HepG2 (cell line): ENCODE data around the gene TK1. TPM values are rescaled to one million over a fixed set of nuclear protein-coding genes. Genes with fewer than 3 reads are reported as not detected.

ENCODE experiments used
- AHR ChIP-seq: IDR thresholded peaks from 2 replicates; pipeline ENCODE4 v1.6.1; 2018; ENCODE audit warnings: missing genetic modification reagents, missing compliant biosample characterization
- ATRX ChIP-seq: sonication (generic); formaldehyde crosslinking; IDR thresholded peaks from 2 replicates; pipeline ENCODE4 v1.4.0; 2020; ENCODE audit warnings: missing genetic modification reagents, borderline replicate concordance
- CREB1 ChIP-seq, 2 experiments: fragments of 450-650 bp in 1 of 2; IDR thresholded peaks; 2 replicates each; pipeline ENCODE4 v1.6.1; 2016 to 2017; ENCODE audit warnings: control low read depth in 1 of 2, mild to moderate bottlenecking in 1 of 2, missing compliant biosample characterization in 1 of 2, missing genetic modification characterization in 1 of 2
- KAT8 ChIP-seq: IDR thresholded peaks from 2 replicates; pipeline ENCODE4 v1.6.1; 2016; ENCODE audit warnings: missing genetic modification reagents, missing compliant biosample characterization
- MED8 ChIP-seq: sonication (generic); formaldehyde crosslinking; IDR thresholded peaks from 2 replicates; pipeline ENCODE4 v1.8.1; 2023; ENCODE audit warnings: mild to moderate bottlenecking, missing genetic modification reagents; ENCODE audit not compliant: insufficient replicate concordance
- MYNN ChIP-seq: sonication (generic); formaldehyde crosslinking; IDR thresholded peaks from 2 replicates; pipeline ENCODE4 v1.4.0; 2020; ENCODE audit warnings: mild to moderate bottlenecking, low read depth, missing genetic modification reagents
- NFE2 ChIP-seq: sonication (generic); formaldehyde crosslinking; IDR thresholded peaks from 2 replicates; pipeline ENCODE4 v1.4.0; 2020; ENCODE audit warnings: missing genetic modification reagents
- NR2C2 ChIP-seq: sonication (generic); formaldehyde crosslinking; IDR thresholded peaks from 2 replicates; pipeline ENCODE4 v1.4.0; 2020; ENCODE audit warnings: missing genetic modification reagents, mild to moderate bottlenecking, moderate library complexity, borderline replicate concordance
- SALL2 ChIP-seq: sonication (generic); formaldehyde crosslinking; IDR thresholded peaks from 2 replicates; pipeline ENCODE4 v1.8.1; 2023; ENCODE audit warnings: mild to moderate bottlenecking, missing genetic modification reagents, inconsistent platforms
- TBP ChIP-seq: sonication (generic); formaldehyde crosslinking; IDR thresholded peaks from 2 replicates; pipeline ENCODE4 v1.5.0; 2020; ENCODE audit warnings: missing genetic modification reagents
- YY1 ChIP-seq: IDR thresholded peaks from 2 replicates; pipeline ENCODE4 v1.6.1; 2011; ENCODE audit warnings: low read length, low read depth, moderate library complexity, mild to moderate bottlenecking; ENCODE audit not compliant: insufficient read depth, insufficient replicate concordance
- ZNF484 ChIP-seq: sonication (generic); formaldehyde crosslinking; IDR thresholded peaks from 2 replicates; pipeline ENCODE4 v1.5.1; 2020; ENCODE audit warnings: mild to moderate bottlenecking, low read depth, missing genetic modification reagents, borderline replicate concordance
- ZNF83 ChIP-seq: sonication (generic); formaldehyde crosslinking; IDR thresholded peaks from 2 replicates; pipeline ENCODE4 v1.4.0; 2020; ENCODE audit warnings: missing genetic modification reagents, mild to moderate bottlenecking, borderline replicate concordance
- polyA plus RNA-seq, 8 experiments: library from polyadenylated mRNA; depleted of rRNA in 3 of 8; stranded (reverse) in 7 of 8; unstranded in 1 of 8; fragments of >200 nt; fragmentation: Illumina TruSeq in 4 of 8; extraction: Trizol in 4 of 8; gene quantifications; 2 replicates each; pipeline versions ENCODE4 v1.2.1 to v1.2.3, GENCODE V29; 2011 to 2016; ENCODE audit warnings: low read depth in 4 of 8, missing spikeins in 1 of 8, mixed read lengths in 1 of 8; ENCODE audit not compliant: insufficient read depth in 1 of 8
- total RNA-seq, 5 experiments: library from RNA; depleted of rRNA; stranded (reverse); fragments of >200 nt; fragmentation: Illumina TruSeq; extraction: Trizol; gene quantifications; 2 replicates each; pipeline ENCODE4 v1.2.3, GENCODE V29; 2016; ENCODE audit warnings: low read depth in 1 of 5
- TF ChIP-seq, protein P1 (sequence below): sonication (generic); formaldehyde crosslinking; IDR thresholded peaks from 2 replicates; pipeline ENCODE4 v1.4.0; 2020; ENCODE audit warnings: low read depth, missing genetic modification reagents
- TF ChIP-seq, protein P2 (sequence below), 2 experiments: sonication (generic) in 1 of 2; formaldehyde crosslinking in 1 of 2; IDR thresholded peaks; 2 replicates each; pipeline versions ENCODE4 v1.6.1 to v1.9.0; 2014 to 2022; ENCODE audit warnings: antibody characterized with exemption in 1 of 2, borderline replicate concordance in 1 of 2, inconsistent platforms in 1 of 2, low read depth in 1 of 2, missing genetic modification reagents in 1 of 2
- TF ChIP-seq, protein P3 (sequence below): sonication (generic); formaldehyde crosslinking; conservative IDR thresholded peaks from 2 replicates; pipeline ENCODE4 v1.8.0; 2022; ENCODE audit warnings: mild to moderate bottlenecking, moderate library complexity, missing genetic modification reagents

TK1 gene
- total and polyA plus RNA-seq, 2 of the 13 experiments (the other 11 are each of a cell fraction or from before 2014, with no cell fraction given), result 45.0 to 96.0 TPM

DNA sequence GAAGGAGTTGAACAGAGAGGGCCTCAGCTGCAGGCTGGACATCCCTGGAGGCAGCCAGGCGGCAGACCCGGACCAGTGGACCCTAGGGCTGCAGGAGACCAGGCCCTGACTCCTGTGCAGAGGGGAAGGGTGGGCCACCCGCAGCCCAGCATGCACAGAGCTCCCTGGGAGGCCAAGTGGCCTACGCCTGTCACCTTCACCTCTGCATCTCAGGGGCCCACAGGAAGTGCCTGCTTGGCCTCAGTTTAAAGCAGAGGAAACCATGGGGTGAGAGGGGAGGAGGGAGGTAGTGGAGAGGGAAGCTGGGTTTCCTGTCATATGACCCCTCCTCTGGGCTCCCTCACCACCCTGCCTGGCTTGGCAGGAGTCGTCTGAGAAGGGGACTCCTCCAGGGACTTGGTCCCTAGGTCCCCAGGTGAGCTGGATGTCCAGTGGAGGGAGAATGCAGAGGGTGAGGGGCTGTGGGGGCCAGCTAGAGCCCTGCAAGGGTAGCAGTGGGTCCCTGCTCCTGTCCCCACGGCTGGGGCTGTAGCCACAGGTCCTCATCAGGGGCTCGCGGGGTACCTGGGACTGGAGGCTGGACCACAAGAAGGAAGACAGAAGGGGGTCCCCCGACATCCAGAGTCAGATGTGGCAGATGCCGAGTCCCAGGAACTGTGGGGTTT, 56.3 kb downstream of the TK1 start, which contains the start of gene TMC8 (continued):
- TF ChIP-seq, protein P1, sequence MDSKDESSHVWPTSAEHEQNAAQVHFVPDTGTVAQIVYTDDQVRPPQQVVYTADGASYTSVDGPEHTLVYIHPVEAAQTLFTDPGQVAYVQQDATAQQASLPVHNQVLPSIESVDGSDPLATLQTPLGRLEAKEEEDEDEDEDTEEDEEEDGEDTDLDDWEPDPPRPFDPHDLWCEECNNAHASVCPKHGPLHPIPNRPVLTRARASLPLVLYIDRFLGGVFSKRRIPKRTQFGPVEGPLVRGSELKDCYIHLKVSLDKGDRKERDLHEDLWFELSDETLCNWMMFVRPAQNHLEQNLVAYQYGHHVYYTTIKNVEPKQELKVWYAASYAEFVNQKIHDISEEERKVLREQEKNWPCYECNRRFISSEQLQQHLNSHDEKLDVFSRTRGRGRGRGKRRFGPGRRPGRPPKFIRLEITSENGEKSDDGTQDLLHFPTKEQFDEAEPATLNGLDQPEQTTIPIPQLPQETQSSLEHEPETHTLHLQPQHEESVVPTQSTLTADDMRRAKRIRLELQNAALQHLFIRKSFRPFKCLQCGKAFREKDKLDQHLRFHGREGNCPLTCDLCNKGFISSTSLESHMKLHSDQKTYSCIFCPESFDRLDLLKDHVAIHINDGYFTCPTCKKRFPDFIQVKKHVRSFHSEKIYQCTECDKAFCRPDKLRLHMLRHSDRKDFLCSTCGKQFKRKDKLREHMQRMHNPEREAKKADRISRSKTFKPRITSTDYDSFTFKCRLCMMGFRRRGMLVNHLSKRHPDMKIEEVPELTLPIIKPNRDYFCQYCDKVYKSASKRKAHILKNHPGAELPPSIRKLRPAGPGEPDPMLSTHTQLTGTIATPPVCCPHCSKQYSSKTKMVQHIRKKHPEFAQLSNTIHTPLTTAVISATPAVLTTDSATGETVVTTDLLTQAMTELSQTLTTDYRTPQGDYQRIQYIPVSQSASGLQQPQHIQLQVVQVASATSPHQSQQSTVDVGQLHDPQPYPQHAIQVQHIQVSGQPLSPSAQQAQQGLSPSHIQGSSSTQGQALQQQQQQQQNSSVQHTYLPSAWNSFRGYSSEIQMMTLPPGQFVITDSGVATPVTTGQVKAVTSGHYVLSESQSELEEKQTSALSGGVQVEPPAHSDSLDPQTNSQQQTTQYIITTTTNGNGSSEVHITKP (CRISPR knock-in tag), result peak; percentile 66; the same call in 1 of the 2 replicates
- TF ChIP-seq MYNN (CRISPR knock-in tag), result no peak
- no peak for TF ChIP-seq SALL2 (CRISPR knock-in tag)
- peak; percentile 31 for TF ChIP-seq YY1
- no peak for TF ChIP-seq AHR (CRISPR knock-in tag)
- TF ChIP-seq ATRX (CRISPR knock-in tag), result no peak
- no peak for TF ChIP-seq MED8 (CRISPR knock-in tag)
- no peak for TF ChIP-seq NFE2
- 0 out of 2 replicates have a peak, but pooled peaks have one; percentile 44 for TF ChIP-seq KAT8 (CRISPR knock-in tag)
- TF ChIP-seq TBP (CRISPR knock-in tag), result no peak
- TF ChIP-seq ZNF484 (CRISPR knock-in tag), result no peak
- TF ChIP-seq NR2C2, result no peak
- TF ChIP-seq, protein P2, sequence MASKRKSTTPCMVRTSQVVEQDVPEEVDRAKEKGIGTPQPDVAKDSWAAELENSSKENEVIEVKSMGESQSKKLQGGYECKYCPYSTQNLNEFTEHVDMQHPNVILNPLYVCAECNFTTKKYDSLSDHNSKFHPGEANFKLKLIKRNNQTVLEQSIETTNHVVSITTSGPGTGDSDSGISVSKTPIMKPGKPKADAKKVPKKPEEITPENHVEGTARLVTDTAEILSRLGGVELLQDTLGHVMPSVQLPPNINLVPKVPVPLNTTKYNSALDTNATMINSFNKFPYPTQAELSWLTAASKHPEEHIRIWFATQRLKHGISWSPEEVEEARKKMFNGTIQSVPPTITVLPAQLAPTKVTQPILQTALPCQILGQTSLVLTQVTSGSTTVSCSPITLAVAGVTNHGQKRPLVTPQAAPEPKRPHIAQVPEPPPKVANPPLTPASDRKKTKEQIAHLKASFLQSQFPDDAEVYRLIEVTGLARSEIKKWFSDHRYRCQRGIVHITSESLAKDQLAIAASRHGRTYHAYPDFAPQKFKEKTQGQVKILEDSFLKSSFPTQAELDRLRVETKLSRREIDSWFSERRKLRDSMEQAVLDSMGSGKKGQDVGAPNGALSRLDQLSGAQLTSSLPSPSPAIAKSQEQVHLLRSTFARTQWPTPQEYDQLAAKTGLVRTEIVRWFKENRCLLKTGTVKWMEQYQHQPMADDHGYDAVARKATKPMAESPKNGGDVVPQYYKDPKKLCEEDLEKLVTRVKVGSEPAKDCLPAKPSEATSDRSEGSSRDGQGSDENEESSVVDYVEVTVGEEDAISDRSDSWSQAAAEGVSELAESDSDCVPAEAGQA (IDR thresholded peaks at IDR 0.05; ENCODE audit: low read depth), result peak; percentile 42; the same call in 1 of the 2 replicates
- TF ChIP-seq, protein P2 (CRISPR knock-in tag; IDR thresholded peaks at IDR 0.05; ENCODE audit: borderline replicate concordance), result no peak
- TF ChIP-seq CREB1 (IDR thresholded peaks at IDR 0.05), result no peak
- TF ChIP-seq CREB1 (CRISPR knock-in tag; IDR thresholded peaks at IDR 0.05), result no peak
- TF ChIP-seq ZNF83 (CRISPR knock-in tag), result no peak; the same call in 1 of the 2 replicates
- TF ChIP-seq, protein P3, sequence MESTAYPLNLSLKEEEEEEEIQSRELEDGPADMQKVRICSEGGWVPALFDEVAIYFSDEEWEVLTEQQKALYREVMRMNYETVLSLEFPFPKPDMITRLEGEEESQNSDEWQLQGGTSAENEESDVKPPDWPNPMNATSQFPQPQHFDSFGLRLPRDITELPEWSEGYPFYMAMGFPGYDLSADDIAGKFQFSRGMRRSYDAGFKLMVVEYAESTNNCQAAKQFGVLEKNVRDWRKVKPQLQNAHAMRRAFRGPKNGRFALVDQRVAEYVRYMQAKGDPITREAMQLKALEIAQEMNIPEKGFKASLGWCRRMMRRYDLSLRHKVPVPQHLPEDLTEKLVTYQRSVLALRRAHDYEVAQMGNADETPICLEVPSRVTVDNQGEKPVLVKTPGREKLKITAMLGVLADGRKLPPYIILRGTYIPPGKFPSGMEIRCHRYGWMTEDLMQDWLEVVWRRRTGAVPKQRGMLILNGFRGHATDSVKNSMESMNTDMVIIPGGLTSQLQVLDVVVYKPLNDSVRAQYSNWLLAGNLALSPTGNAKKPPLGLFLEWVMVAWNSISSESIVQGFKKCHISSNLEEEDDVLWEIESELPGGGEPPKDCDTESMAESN (CRISPR knock-in tag), result no peak
